ENCODE measurements around the gene RRBP1. TPM values are rescaled to one million over a fixed set of nuclear protein-coding genes. Genes with fewer than 3 reads are reported as not detected.

The RRBP1 gene
- polyA plus RNA-seq, 1 donor = 175 TPM

- peaks cover 28% of the 10 kb centered on the region for H3K4me1 ChIP-seq (ENCODE audit: control insufficient read depth, insufficient read depth, low read length)
- H3K36me3 ChIP-seq (ENCODE audit: control insufficient read depth, insufficient read depth, low read length) = no peaks in the 10 kb centered on the region
- H3K9me3 ChIP-seq (ENCODE audit: control insufficient read depth, low read depth, low read length) = no peaks in the 10 kb centered on the region
- peak; percentile 69 to 88 for DNase-seq
- no peaks in the 10 kb centered on the region for H3K27me3 ChIP-seq (ENCODE audit: control insufficient read depth, insufficient read depth, low read length)
- H3K27ac ChIP-seq (ENCODE audit: low read length) = peak within 1 kb of the TSS; percentile 48
- WGBS (ENCODE audit: insufficient coverage, low lambda C conversion rate) = no CpG with 5 or more reads among the region's 3 CpGs
- no peak within 1 kb of the TSS for H3K4me3 ChIP-seq (ENCODE audit: low read length)
Measured at GRCh38 chr20:17699931-17700351, 17.9 kb upstream of the RRBP1 start, which contains the start of gene BANF2. TSS of gene BANF2 (plus strand) at chr20:17699966. CDS start at chr20:17725026, 25,060 bp downstream.

- Histone ChIP-seq H3K36me3 (ENCODE audit: control insufficient read depth, insufficient read depth, low read length) (no peaks in the 10 kb centered on the region), H3K27ac (ENCODE audit: low read length) (peak overlapping the region; percentile 56), H3K9me3 (ENCODE audit: control insufficient read depth, low read depth, low read length) (no peaks in the 10 kb centered on the region), H3K4me1 (ENCODE audit: control insufficient read depth, insufficient read depth, low read length) (peaks cover 27% of the 10 kb centered on the region), H3K4me3 (ENCODE audit: low read length) (no peak overlapping the region), H3K27me3 (ENCODE audit: control insufficient read depth, insufficient read depth, low read length) (no peaks in the 10 kb centered on the region)
- peak in 1 of 2 donors; percentile 63 for DNase-seq
- WGBS (ENCODE audit: insufficient coverage, low lambda C conversion rate) = no CpG with 5 or more reads among the region's 5 CpGs
Measured at GRCh38 chr20:17698384-17698783, 16.3 kb upstream of the RRBP1 start.

- no peaks in the 10 kb centered on the region for H3K36me3 ChIP-seq (ENCODE audit: control insufficient read depth, insufficient read depth, low read length)
- no peaks in the 10 kb centered on the region for H3K9me3 ChIP-seq (ENCODE audit: control insufficient read depth, low read depth, low read length)
- no peaks in the 10 kb centered on the region for H3K27me3 ChIP-seq (ENCODE audit: control insufficient read depth, insufficient read depth, low read length)
- no peak overlapping the region for H3K4me3 ChIP-seq (ENCODE audit: low read length)
- DNase-seq = no peak
- WGBS (ENCODE audit: insufficient coverage, low lambda C conversion rate) = 60% methylated on average over 1 of the region's 1 CpG
- no peak overlapping the region for H3K27ac ChIP-seq (ENCODE audit: low read length)
- peaks cover 27% of the 10 kb centered on the region for H3K4me1 ChIP-seq (ENCODE audit: control insufficient read depth, insufficient read depth, low read length)
Measured at GRCh38 chr20:17697171-17697570, 15.1 kb upstream of the RRBP1 start.

- peaks cover 27% of the 10 kb centered on the region for H3K4me1 ChIP-seq (ENCODE audit: control insufficient read depth, insufficient read depth, low read length)
- no peaks in the 10 kb centered on the region for H3K36me3 ChIP-seq (ENCODE audit: control insufficient read depth, insufficient read depth, low read length)
- no peaks in the 10 kb centered on the region for H3K9me3 ChIP-seq (ENCODE audit: control insufficient read depth, low read depth, low read length)
- H3K27ac ChIP-seq (ENCODE audit: low read length) = no peak overlapping the region
- H3K27me3 ChIP-seq (ENCODE audit: control insufficient read depth, insufficient read depth, low read length) = no peaks in the 10 kb centered on the region
- no peak for DNase-seq
- H3K4me3 ChIP-seq (ENCODE audit: low read length) = no peak overlapping the region
- WGBS (ENCODE audit: insufficient coverage, low lambda C conversion rate) = no CpG with 5 or more reads among the region's 1 CpG
Measured at GRCh38 chr20:17696287-17696686, 14.2 kb upstream of the RRBP1 start.

- Histone ChIP-seq H3K27me3 (ENCODE audit: control insufficient read depth, insufficient read depth, low read length) (no peaks in the 10 kb centered on the region), H3K27ac (ENCODE audit: low read length) (no peak overlapping the region), H3K9me3 (ENCODE audit: control insufficient read depth, low read depth, low read length) (no peaks in the 10 kb centered on the region), H3K4me3 (ENCODE audit: low read length) (no peak overlapping the region), H3K36me3 (ENCODE audit: control insufficient read depth, insufficient read depth, low read length) (no peaks in the 10 kb centered on the region), H3K4me1 (ENCODE audit: control insufficient read depth, insufficient read depth, low read length) (peaks cover 16% of the 10 kb centered on the region)
- DNase-seq = no peak
- WGBS (ENCODE audit: insufficient coverage, low lambda C conversion rate) = no CpG with 5 or more reads among the region's 3 CpGs
Measured at GRCh38 chr20:17694767-17695166, 12.7 kb upstream of the RRBP1 start.

- Histone ChIP-seq H3K4me1 (ENCODE audit: control insufficient read depth, insufficient read depth, low read length) (peaks cover 4% of the 10 kb centered on the region), H3K36me3 (ENCODE audit: control insufficient read depth, insufficient read depth, low read length) (no peaks in the 10 kb centered on the region), H3K4me3 (ENCODE audit: low read length) (no peak overlapping the region), H3K27ac (ENCODE audit: low read length) (no peak overlapping the region), H3K27me3 (ENCODE audit: control insufficient read depth, insufficient read depth, low read length) (no peaks in the 10 kb centered on the region), H3K9me3 (ENCODE audit: control insufficient read depth, low read depth, low read length) (no peaks in the 10 kb centered on the region)
- WGBS (ENCODE audit: insufficient coverage, low lambda C conversion rate) = 100% methylated on average over 1 of the region's 18 CpGs
- DNase-seq = no peak
Measured at GRCh38 chr20:17693444-17694001, 11.5 kb upstream of the RRBP1 start.

- WGBS (ENCODE audit: insufficient coverage, low lambda C conversion rate) = 88% methylated on average over 1 of the region's 2 CpGs
Measured at GRCh38 chr20:17691758-17692157, 9.7 kb upstream of the RRBP1 start.

GRCh38 chr20:17690144-17690543, 8.1 kb upstream of the RRBP1 start:
- Histone ChIP-seq H3K27ac (ENCODE audit: low read length) (no peak overlapping the region), H3K9me3 (ENCODE audit: control insufficient read depth, low read depth, low read length) (peaks cover 4% of the 10 kb centered on the region), H3K36me3 (ENCODE audit: control insufficient read depth, insufficient read depth, low read length) (no peaks in the 10 kb centered on the region), H3K27me3 (ENCODE audit: control insufficient read depth, insufficient read depth, low read length) (no peaks in the 10 kb centered on the region), H3K4me3 (ENCODE audit: low read length) (no peak overlapping the region), H3K4me1 (ENCODE audit: control insufficient read depth, insufficient read depth, low read length) (no peaks in the 10 kb centered on the region)
- WGBS (ENCODE audit: insufficient coverage, low lambda C conversion rate) = 43% methylated on average over 1 of the region's 2 CpGs
- DNase-seq = no peak

More at GRCh38 chr20:17691758-17692157, 9.7 kb upstream of the RRBP1 start:
- no peak for DNase-seq
- no peaks in the 10 kb centered on the region for H3K4me1 ChIP-seq (ENCODE audit: control insufficient read depth, insufficient read depth, low read length)
- no peaks in the 10 kb centered on the region for H3K27me3 ChIP-seq (ENCODE audit: control insufficient read depth, insufficient read depth, low read length)
- no peak overlapping the region for H3K4me3 ChIP-seq (ENCODE audit: low read length)
- H3K9me3 ChIP-seq (ENCODE audit: control insufficient read depth, low read depth, low read length) = peaks cover 4% of the 10 kb centered on the region
- no peaks in the 10 kb centered on the region for H3K36me3 ChIP-seq (ENCODE audit: control insufficient read depth, insufficient read depth, low read length)
- H3K27ac ChIP-seq (ENCODE audit: low read length) = no peak overlapping the region

- Histone ChIP-seq H3K27ac (ENCODE audit: low read length) (no peak overlapping the region), H3K36me3 (ENCODE audit: control insufficient read depth, insufficient read depth, low read length) (no peaks in the 10 kb centered on the region), H3K27me3 (ENCODE audit: control insufficient read depth, insufficient read depth, low read length) (no peaks in the 10 kb centered on the region), H3K9me3 (ENCODE audit: control insufficient read depth, low read depth, low read length) (peaks cover 4% of the 10 kb centered on the region), H3K4me3 (ENCODE audit: low read length) (no peak overlapping the region), H3K4me1 (ENCODE audit: control insufficient read depth, insufficient read depth, low read length) (peaks cover 10% of the 10 kb centered on the region)
- peak; percentile 15 to 30 for DNase-seq
- WGBS (ENCODE audit: insufficient coverage, low lambda C conversion rate) = no CpG with 5 or more reads among the region's 2 CpGs
Measured at GRCh38 chr20:17688965-17689364, 6.9 kb upstream of the RRBP1 start.

- DNase-seq = no peak
- WGBS (ENCODE audit: insufficient coverage, low lambda C conversion rate) = no CpG with 5 or more reads among the region's 3 CpGs
- Histone ChIP-seq H3K9me3 (ENCODE audit: control insufficient read depth, low read depth, low read length) (peaks cover 4% of the 10 kb centered on the region), H3K27ac (ENCODE audit: low read length) (no peak overlapping the region), H3K36me3 (ENCODE audit: control insufficient read depth, insufficient read depth, low read length) (no peaks in the 10 kb centered on the region), H3K27me3 (ENCODE audit: control insufficient read depth, insufficient read depth, low read length) (no peaks in the 10 kb centered on the region), H3K4me3 (ENCODE audit: low read length) (no peak overlapping the region), H3K4me1 (ENCODE audit: control insufficient read depth, insufficient read depth, low read length) (peaks cover 22% of the 10 kb centered on the region)
Measured at GRCh38 chr20:17687800-17688199, 5.8 kb upstream of the RRBP1 start.

- no peak for DNase-seq
- Histone ChIP-seq H3K4me1 (ENCODE audit: control insufficient read depth, insufficient read depth, low read length) (peaks cover 26% of the 10 kb centered on the region), H3K36me3 (ENCODE audit: control insufficient read depth, insufficient read depth, low read length) (no peaks in the 10 kb centered on the region), H3K9me3 (ENCODE audit: control insufficient read depth, low read depth, low read length) (peaks cover 4% of the 10 kb centered on the region), H3K4me3 (ENCODE audit: low read length) (no peak overlapping the region), H3K27me3 (ENCODE audit: control insufficient read depth, insufficient read depth, low read length) (no peaks in the 10 kb centered on the region), H3K27ac (ENCODE audit: low read length) (no peak overlapping the region)
- WGBS (ENCODE audit: insufficient coverage, low lambda C conversion rate) = no CpG with 5 or more reads among the region's 1 CpG
Measured at GRCh38 chr20:17685168-17685567, 3.1 kb upstream of the RRBP1 start.

Measured in large intestine (tissue), 3 donors.